Type B pancreatic cell (in vitro differentiated cells): Measurements from ENCODE around the gene ERFL. TPM values are rescaled to one million over a fixed set of nuclear protein-coding genes. Genes with fewer than 3 reads are reported as not detected.

Experiments
- DNase-seq: peaks from one replicate; pipeline ENCODE4 v3.0.0; 2021; ENCODE audit warnings: mixed read lengths; ENCODE audit not compliant: unreplicated experiment; ENCODE audit errors: extremely low spot score
- H3K27ac Mint-ChIP-seq: 2 replicates; pipeline ENCODE4 v1.8.0; 2021; ENCODE audit warnings: mild to moderate bottlenecking, mixed read lengths
- H3K27me3 Mint-ChIP-seq: 2 replicates; pipeline ENCODE4 v1.8.0; 2021; ENCODE audit warnings: mixed read lengths
- H3K36me3 Mint-ChIP-seq: 2 replicates; pipeline ENCODE4 v1.8.0; 2021; ENCODE audit warnings: mixed read lengths
- H3K4me1 Mint-ChIP-seq: one replicate; pipeline ENCODE4 v1.8.0; 2021; ENCODE audit warnings: mixed read lengths; ENCODE audit not compliant: unreplicated experiment
- H3K4me3 Mint-ChIP-seq: 2 replicates; pipeline ENCODE4 v1.8.0; 2021; ENCODE audit warnings: mild to moderate bottlenecking, mixed read lengths
- H3K9me3 Mint-ChIP-seq: 2 replicates; pipeline ENCODE4 v1.8.0; 2021; ENCODE audit warnings: mixed read lengths
- CTCF ChIP-seq: fragments of 200-600 bp; sonication (generic); conservative IDR thresholded peaks from 2 replicates; pipeline ENCODE4 v1.5.0; 2021; ENCODE audit warnings: antibody characterized with exemption, mild to moderate bottlenecking
- total RNA-seq: library from RNA; stranded (reverse); gene quantifications from 2 replicates; pipeline ENCODE4 v1.2.1, GENCODE V29; 2021; ENCODE audit warnings: low replicate concordance

Gene ERFL
- total RNA-seq, 1 donor from 2014 or later: 0.24 TPM

DNA sequence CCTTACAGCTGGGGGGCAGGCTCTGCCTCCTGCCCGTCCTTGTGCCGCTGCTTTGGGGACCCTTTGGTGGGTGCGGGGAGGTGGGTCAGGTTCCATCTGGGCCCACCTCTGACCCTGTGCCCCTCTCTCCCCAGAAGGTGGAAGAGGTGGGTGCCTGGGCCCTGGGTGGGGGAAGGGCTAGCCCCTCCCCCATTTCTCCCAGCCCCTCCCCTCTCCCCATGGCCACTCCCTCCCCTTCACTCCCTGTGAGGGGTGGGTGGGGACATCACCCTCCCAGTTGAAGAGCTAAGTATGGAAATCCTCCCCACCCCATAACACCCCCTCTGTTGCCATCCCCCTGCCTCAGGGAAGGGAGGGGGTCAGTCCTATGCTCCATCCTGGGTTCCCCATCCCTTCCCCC is 31.1 kb downstream of the ERFL start:
- Mint-ChIP-seq H3K27ac (no peak overlapping the region), H3K27me3 (no peaks in the 10 kb centered on the region), H3K9me3 (no peaks in the 10 kb centered on the region)

DNA sequence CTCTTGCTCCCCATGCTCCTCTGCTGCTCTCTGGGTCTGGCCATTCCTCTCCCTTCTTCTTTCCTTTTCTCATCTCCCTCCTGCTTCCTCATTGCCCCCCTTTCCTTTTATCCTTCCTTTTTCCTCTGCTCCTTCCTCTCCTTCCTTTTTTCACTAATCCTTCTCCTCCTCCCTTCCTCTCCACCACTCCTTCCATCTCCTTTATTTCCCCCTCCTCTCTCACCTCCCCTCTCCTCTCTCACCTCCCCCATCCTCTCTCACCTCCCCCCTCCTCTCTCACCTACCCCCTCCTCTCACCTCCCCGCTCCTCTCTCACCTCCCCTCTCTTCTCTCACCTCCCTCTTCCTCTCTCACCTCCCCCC is 31.7 kb downstream of the ERFL start:
- no peak overlapping the region for H3K27ac Mint-ChIP-seq
- H3K27me3 Mint-ChIP-seq: no peaks in the 10 kb centered on the region
- H3K4me3 Mint-ChIP-seq: no peak overlapping the region
- TF ChIP-seq CTCF: no peak
- peaks cover 1% of the 10 kb centered on the region for H3K36me3 Mint-ChIP-seq
- no peaks in the 10 kb centered on the region for H3K9me3 Mint-ChIP-seq
- H3K4me1 Mint-ChIP-seq: no peaks in the 10 kb centered on the region
- no peak for DNase-seq

More for the DNA sequence above, 31.1 kb downstream of the ERFL start:
- DNase-seq: no peak
- TF ChIP-seq CTCF: no peak
- Mint-ChIP-seq H3K4me1 (no peaks in the 10 kb centered on the region), H3K4me3 (no peak overlapping the region), H3K36me3 (no peaks in the 10 kb centered on the region)

GRCh38 chr19:41895745-41896580 is 32.3 kb downstream of the ERFL start:
- no peaks in the 10 kb centered on the region for H3K9me3 Mint-ChIP-seq
- no peaks in the 10 kb centered on the region for H3K4me1 Mint-ChIP-seq
- H3K27ac Mint-ChIP-seq: no peak overlapping the region
- no peaks in the 10 kb centered on the region for H3K27me3 Mint-ChIP-seq
- H3K4me3 Mint-ChIP-seq: no peak overlapping the region
- TF ChIP-seq CTCF: peak; percentile 55
- DNase-seq: no peak
- peaks cover 3% of the 10 kb centered on the region for H3K36me3 Mint-ChIP-seq

DNA sequence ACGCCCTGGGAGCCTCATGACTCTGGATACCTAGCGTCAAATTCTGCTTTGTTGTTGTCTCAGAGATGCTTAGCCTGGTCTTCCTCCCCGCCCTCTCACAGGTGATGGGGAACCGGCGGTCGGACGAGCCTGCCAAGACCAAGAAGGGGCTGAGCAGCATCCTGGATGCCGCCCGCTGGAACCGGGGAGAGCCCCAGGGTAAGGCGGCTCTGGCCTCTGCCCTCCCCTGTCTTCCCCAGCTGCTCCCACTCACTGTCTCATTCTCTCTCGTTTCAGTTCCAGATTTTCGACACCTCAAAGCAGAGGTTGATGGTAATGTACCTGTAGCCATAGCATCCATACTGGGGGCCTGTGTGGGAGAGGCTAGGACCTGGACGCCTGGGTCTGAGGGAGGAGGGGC is 33.9 kb downstream of the ERFL start:
- H3K9me3 Mint-ChIP-seq: no peaks in the 10 kb centered on the region
- no peak overlapping the region for H3K27ac Mint-ChIP-seq
- H3K36me3 Mint-ChIP-seq: peaks cover 3% of the 10 kb centered on the region
- no peaks in the 10 kb centered on the region for H3K27me3 Mint-ChIP-seq
- H3K4me1 Mint-ChIP-seq: no peaks in the 10 kb centered on the region
- DNase-seq: no peak
- no peak for TF ChIP-seq CTCF
- H3K4me3 Mint-ChIP-seq: no peak overlapping the region

- Mint-ChIP-seq H3K4me3 (no peak overlapping the region), H3K27ac (no peak overlapping the region), H3K9me3 (no peaks in the 10 kb centered on the region), H3K4me1 (no peaks in the 10 kb centered on the region), H3K36me3 (peaks cover 3% of the 10 kb centered on the region), H3K27me3 (no peaks in the 10 kb centered on the region)
- DNase-seq: no peak
- TF ChIP-seq CTCF: no peak
Observed at GRCh38 chr19:41893899-41894298, 34.4 kb downstream of the ERFL start.
